Brain microvascular endothelial cell (primary cell): ENCODE results near the gene LSAMP.

Source experiments
- DNase-seq: peaks from one replicate; pipeline ENCODE4 v3.0.0-alpha.2; 2020
- H3K27ac ChIP-seq: fragments of 250-450 bp; sonication (Bioruptor Pico); 2 replicates; pipeline ENCODE4 v1.5.1; 2020; ENCODE audit warnings: mild to moderate bottlenecking, moderate library complexity
- H3K27me3 ChIP-seq: fragments of 250-450 bp; sonication (Bioruptor Pico); replicated peaks from 2 replicates; pipeline ENCODE4 v1.5.1; 2020; ENCODE audit warnings: mild to moderate bottlenecking
- H3K36me3 ChIP-seq: fragments of 250-450 bp; sonication (Bioruptor Pico); replicated peaks from 2 replicates; pipeline ENCODE4 v1.5.1; 2020; ENCODE audit warnings: mild to moderate bottlenecking
- H3K4me3 ChIP-seq: 2 replicates; pipeline ENCODE4 v1.5.1; 2011; ENCODE audit warnings: low read depth, mild to moderate bottlenecking, control low read depth, low read length, moderate library complexity
- in situ Hi-C: cut with HindIII; loops from 2 replicates; pipeline ENCODE4 v1.10.0; 2017; ENCODE audit warnings: low sequenced_read_pairs, low pct_ligation_motif_present
- TF ChIP-seq, protein P1 (sequence below): IDR thresholded peaks from 2 replicates; pipeline ENCODE4 v1.5.1; 2011; ENCODE audit warnings: low read depth, mild to moderate bottlenecking, moderate library complexity, low read length, control low read depth, inconsistent platforms; ENCODE audit errors: missing control alignments

The LSAMP gene

DNA sequence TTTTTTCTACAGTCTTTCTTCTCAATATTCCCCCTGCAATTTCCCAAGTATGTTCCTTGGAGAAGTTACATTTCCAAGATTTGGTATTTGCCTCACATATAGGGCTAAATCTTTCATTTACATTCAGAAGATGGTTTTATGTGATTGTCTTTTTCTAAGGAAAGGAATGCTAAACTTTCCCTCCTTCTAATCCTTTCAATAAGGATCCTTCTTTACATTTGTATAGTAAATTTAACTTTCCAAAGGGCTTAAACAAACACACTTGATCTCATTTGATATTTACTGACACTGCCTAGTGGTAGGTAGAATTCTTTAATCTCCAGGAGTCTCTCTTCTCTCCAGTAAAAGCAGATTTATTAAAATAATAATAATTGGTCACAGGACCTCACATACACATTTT is 185.3 kb downstream of the LSAMP start:
- Histone ChIP-seq H3K36me3 (no peaks in the 10 kb centered on the region), H3K4me3 (no peak overlapping the region), H3K27me3 (no peaks in the 10 kb centered on the region), H3K27ac (no peak overlapping the region)
- in situ Hi-C loops: no loop called here
- TF ChIP-seq, protein P1, sequence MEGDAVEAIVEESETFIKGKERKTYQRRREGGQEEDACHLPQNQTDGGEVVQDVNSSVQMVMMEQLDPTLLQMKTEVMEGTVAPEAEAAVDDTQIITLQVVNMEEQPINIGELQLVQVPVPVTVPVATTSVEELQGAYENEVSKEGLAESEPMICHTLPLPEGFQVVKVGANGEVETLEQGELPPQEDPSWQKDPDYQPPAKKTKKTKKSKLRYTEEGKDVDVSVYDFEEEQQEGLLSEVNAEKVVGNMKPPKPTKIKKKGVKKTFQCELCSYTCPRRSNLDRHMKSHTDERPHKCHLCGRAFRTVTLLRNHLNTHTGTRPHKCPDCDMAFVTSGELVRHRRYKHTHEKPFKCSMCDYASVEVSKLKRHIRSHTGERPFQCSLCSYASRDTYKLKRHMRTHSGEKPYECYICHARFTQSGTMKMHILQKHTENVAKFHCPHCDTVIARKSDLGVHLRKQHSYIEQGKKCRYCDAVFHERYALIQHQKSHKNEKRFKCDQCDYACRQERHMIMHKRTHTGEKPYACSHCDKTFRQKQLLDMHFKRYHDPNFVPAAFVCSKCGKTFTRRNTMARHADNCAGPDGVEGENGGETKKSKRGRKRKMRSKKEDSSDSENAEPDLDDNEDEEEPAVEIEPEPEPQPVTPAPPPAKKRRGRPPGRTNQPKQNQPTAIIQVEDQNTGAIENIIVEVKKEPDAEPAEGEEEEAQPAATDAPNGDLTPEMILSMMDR: no peak
- DNase-seq: no peak

DNA sequence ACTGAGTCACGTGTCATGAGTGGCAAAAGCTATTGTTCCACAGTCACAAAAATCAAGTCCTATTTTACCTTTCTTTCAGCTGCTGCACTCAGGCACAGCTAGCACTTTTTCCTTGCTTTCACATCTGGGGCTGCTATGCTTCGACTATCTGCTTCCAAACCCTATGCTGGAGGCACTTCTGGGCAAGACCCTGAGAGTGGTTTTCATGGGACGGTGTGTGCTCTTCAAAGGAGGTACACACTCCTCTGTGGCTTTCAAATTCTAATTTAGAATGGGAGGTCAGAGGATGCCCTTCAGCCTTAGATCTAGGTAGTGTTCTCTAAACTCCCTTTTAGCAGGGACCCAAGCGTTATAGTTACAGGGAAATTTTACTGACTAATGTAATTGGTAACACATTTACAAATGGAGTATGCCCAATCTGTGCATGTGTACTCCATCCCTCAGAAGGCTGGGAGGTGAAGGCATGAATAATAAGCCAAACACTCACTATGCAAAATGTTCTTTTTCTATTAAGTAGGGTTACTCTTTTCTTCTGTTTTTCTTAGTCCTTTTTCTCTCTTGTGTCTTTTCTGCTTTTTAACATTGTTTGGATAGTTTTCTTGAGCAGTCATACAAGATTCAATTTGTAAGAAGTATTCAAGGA is 188.3 kb downstream of the LSAMP start:
- in situ Hi-C loops: no loop called here
- Histone ChIP-seq H3K27ac (no peak overlapping the region), H3K4me3 (no peak overlapping the region), H3K36me3 (no peaks in the 10 kb centered on the region), H3K27me3 (no peaks in the 10 kb centered on the region)
- no peak for DNase-seq
- TF ChIP-seq, protein P1: no peak

DNA sequence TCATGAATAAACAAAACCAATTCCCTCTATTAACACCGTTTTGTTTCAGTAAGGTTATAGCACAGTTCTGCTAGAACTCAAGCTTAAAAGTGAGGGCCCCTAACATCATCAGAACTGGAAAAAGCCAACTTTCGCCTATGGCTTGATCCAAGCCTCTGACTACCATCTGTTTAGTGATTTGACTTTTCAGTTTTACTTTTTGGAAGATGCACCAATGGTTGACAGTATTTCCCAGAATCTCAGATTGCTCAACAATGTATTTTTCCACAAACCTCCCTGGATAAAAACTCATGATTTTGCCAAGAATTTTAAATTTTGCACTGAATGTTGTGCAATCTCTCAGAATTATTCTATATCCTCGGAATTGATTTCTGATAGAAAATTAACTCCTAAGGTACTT is 190.7 kb downstream of the LSAMP start:
- Histone ChIP-seq H3K36me3 (no peaks in the 10 kb centered on the region), H3K4me3 (no peak overlapping the region), H3K27ac (no peak overlapping the region), H3K27me3 (no peaks in the 10 kb centered on the region)
- TF ChIP-seq, protein P1: no peak
- in situ Hi-C loops: no loop called here
- no peak for DNase-seq

DNA sequence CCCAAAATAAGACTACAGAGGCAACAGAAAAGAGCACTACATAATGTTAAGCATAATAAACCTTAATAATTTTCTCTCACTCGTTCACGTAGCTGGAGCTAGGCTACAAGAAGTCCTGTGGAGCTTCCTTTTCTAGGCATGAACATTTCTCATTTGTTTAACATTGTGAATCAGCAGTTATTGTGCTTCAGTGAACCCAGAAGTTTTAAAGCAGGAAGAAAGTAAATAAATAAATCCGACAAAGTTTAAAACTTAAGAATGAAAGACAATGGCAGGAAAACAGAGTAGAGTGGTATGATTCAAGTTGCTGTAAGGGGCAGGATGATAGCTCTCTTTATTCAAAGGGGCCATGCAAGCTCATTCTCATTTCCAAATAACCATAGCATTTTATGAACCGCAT is 191.8 kb downstream of the LSAMP start:
- TF ChIP-seq, protein P1: no peak
- H3K27me3 ChIP-seq: no peaks in the 10 kb centered on the region
- H3K4me3 ChIP-seq: no peak overlapping the region
- no peak overlapping the region for H3K27ac ChIP-seq
- no peaks in the 10 kb centered on the region for H3K36me3 ChIP-seq
- no peak for DNase-seq
- in situ Hi-C loops: no loop called here

DNA sequence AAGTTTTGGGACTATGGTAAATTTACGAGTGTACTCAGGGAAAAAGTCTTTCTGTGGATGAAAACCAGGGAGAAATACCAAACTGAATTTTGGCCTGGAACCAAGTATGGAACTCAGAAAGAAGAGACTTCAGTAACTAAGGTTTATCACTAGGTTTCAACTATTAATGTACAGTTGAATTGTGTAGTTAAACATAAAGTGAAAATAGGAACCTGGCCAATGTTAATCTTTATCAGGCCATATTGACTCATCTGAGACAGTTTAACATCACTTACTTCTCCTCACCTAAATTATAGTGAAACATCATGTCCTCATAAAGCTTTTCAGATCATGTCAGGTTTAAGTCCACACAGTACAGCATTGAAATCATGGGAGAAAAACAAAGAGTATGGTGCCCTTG is 197.7 kb downstream of the LSAMP start:
- in situ Hi-C loops: no loop called here
- no peak overlapping the region for H3K4me3 ChIP-seq
- DNase-seq: no peak
- TF ChIP-seq, protein P1: no peak
- no peaks in the 10 kb centered on the region for H3K36me3 ChIP-seq
- no peaks in the 10 kb centered on the region for H3K27me3 ChIP-seq
- no peak overlapping the region for H3K27ac ChIP-seq

DNA sequence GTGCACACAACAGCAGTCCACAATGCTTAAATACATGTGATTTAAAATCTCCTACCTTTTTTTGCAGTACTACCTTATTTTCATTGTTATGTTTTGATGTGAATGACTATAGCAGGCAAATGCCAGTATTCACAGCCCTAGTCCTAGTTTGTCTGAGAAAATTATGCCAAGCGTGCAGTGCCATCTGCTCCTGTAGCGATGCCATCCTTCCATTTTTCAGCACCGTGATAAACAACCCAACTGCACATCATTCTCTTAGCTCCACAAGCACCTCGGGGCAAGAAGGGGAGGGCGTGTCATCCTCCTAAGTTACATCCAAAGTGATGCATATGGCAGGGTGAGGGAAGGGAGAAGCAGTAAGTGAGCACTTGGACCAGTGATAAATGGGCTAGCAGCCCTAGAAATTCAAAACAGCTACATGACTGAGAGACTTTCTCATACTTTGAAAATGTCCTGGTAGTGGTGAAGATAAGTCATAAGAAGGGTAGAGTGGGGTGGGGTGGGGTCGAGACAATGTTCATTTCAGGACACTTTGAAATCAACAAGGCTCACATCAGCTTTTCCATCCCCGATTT is 198.8 kb downstream of the LSAMP start:
- in situ Hi-C loops: no loop called here
- TF ChIP-seq, protein P1: no peak
- no peaks in the 10 kb centered on the region for H3K27me3 ChIP-seq
- H3K27ac ChIP-seq: no peak overlapping the region
- H3K4me3 ChIP-seq: no peak overlapping the region
- H3K36me3 ChIP-seq: no peaks in the 10 kb centered on the region
- DNase-seq: no peak
